PFSK-1 (cell line): ENCODE results near the gene VWF.

Experiments used
- FOXP2 ChIP-seq: optimal IDR thresholded peaks from 2 replicates; pipeline ENCODE3; 2011; ENCODE audit warnings: borderline replicate concordance, control low read depth, inconsistent platforms; ENCODE audit not compliant: insufficient read depth; ENCODE audit errors: extremely low read length, extremely low read depth
- POLR2AphosphoS5 ChIP-seq: IDR thresholded peaks from 2 replicates; pipeline ENCODE4 v1.6.1; 2012; ENCODE audit warnings: low read depth, mild to moderate bottlenecking, control low read depth, low read length, moderate library complexity
- REST ChIP-seq, 2 experiments: IDR thresholded peaks; 2 replicates each; pipeline versions ENCODE4 v1.6.1 to v1.8.0; 2011 to 2012; ENCODE audit warnings: low read depth in 2 of 2, low read length in 2 of 2, control low read depth in 1 of 2, inconsistent platforms in 1 of 2, mild to moderate bottlenecking in 1 of 2, moderate library complexity in 1 of 2; ENCODE audit not compliant: insufficient read depth in 1 of 2
- SIN3A ChIP-seq: IDR thresholded peaks from 2 replicates; pipeline ENCODE4 v1.6.1; 2012; ENCODE audit warnings: mild to moderate bottlenecking, low read length, moderate library complexity, borderline replicate concordance; ENCODE audit not compliant: insufficient read depth
- TAF1 ChIP-seq: IDR thresholded peaks from 2 replicates; pipeline ENCODE4 v1.6.1; 2012; ENCODE audit warnings: low read length, control low read depth, borderline replicate concordance; ENCODE audit not compliant: insufficient read depth

Gene VWF

GRCh38 chr12:5909560-5909959, 214.9 kb downstream of the VWF start:
- TF ChIP-seq REST (IDR thresholded peaks at IDR 0.05; ENCODE audit: insufficient read depth in 1 of 2, low read depth in 2 of 2, low read length in 2 of 2) (no peak), SIN3A (no peak), FOXP2 (no peak), TAF1 (no peak), POLR2AphosphoS5 (no peak)

GRCh38 chr12:5908251-5908650, 216.2 kb downstream of the VWF start:
- TF ChIP-seq TAF1: no peak
- no peak for TF ChIP-seq POLR2AphosphoS5
- no peak for TF ChIP-seq FOXP2
- TF ChIP-seq REST (IDR thresholded peaks at IDR 0.05; ENCODE audit: insufficient read depth in 1 of 2, low read depth in 2 of 2, low read length in 2 of 2): no peak
- no peak for TF ChIP-seq SIN3A

- TF ChIP-seq FOXP2 (no peak), TAF1 (no peak), SIN3A (no peak), POLR2AphosphoS5 (no peak), REST (IDR thresholded peaks at IDR 0.05; ENCODE audit: insufficient read depth in 1 of 2, low read depth in 2 of 2, low read length in 2 of 2) (no peak)
Measured at GRCh38 chr12:5907807-5908206, 216.7 kb downstream of the VWF start.

GRCh38 chr12:5905757-5906156, 218.7 kb downstream of the VWF start:
- TF ChIP-seq POLR2AphosphoS5 (no peak), FOXP2 (no peak), SIN3A (no peak), REST (IDR thresholded peaks at IDR 0.05; ENCODE audit: insufficient read depth in 1 of 2, low read depth in 2 of 2, low read length in 2 of 2) (no peak), TAF1 (no peak)

- TF ChIP-seq TAF1 (no peak), REST (IDR thresholded peaks at IDR 0.05; ENCODE audit: insufficient read depth in 1 of 2, low read depth in 2 of 2, low read length in 2 of 2) (no peak), SIN3A (no peak), POLR2AphosphoS5 (no peak), FOXP2 (no peak)
Measured at GRCh38 chr12:5904969-5905368, 219.5 kb downstream of the VWF start.
